ENCODE data around the gene C14orf93.

Gene C14orf93
- total RNA-seq: 10.3 to 13.9 reads per million in 2 donors

GRCh38 chr14:23009939-23010726 lies at the start of gene C14orf93:
Gene C14orf93, minus strand, starts transcription at chr14:23010143. Its CDS starts 11,120 bp downstream, at chr14:22999023.
- DNase-seq: peak; percentile 53 to 89 (median 70)

GRCh38 chr14:23058654-23059504 lies 48.9 kb upstream of the C14orf93 start:
- DNase-seq: no peak

DNA sequence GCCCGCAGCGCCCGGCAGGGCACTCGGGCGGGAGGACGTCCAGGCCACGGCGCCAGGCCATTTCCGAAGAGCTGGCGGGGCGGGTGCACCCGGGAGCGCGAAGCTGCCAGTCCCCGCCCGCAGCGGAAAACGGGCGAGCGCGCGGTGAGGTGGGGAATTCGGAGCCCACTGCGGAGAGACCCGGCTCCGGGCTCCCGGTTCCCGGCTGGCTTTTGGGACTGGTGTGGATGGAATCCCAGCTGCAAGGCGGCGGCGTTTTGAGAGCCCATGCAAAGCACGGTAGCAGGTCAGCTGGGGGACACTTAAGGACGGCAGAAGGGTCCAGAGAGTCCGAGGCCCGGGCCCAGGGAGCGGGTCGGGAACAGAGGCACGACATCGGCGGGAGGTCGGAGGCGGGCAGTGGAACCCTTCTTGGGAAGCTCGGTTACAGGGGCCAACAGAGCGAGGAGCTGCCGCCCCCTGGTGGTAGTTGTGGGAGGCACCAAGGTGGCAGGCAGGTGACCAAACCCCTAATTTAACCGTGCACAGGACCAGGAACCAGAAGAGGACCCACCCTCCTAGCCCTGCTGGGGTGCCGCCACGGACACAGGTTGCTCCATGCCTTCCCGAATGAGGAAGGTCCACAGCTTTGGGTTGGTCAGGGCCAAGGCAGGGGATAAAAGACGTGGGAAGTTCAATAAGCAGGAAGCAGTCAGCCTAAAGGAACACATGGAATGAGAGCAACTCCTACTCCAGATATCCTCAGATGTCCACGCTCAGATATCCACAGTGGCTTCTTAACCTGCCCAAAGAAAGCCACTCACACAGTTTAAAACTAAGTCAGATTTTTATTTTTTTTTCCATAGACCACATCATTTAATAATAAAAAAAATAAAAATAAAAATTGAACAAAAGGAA lies 48.1 kb upstream of the C14orf93 start:
- peak; percentile 68 to 82 (median 79) for DNase-seq

- DNase-seq: peak; percentile 41 to 80 (median 48)
These were observed 47.2 kb upstream of the C14orf93 start, which contains the start of gene CDH24 for GRCh38 chr14:23056956-23057756. Gene CDH24, minus strand, starts transcription at chr14:23057520. Its CDS starts 1,787 bp downstream, at chr14:23055733.

DNA sequence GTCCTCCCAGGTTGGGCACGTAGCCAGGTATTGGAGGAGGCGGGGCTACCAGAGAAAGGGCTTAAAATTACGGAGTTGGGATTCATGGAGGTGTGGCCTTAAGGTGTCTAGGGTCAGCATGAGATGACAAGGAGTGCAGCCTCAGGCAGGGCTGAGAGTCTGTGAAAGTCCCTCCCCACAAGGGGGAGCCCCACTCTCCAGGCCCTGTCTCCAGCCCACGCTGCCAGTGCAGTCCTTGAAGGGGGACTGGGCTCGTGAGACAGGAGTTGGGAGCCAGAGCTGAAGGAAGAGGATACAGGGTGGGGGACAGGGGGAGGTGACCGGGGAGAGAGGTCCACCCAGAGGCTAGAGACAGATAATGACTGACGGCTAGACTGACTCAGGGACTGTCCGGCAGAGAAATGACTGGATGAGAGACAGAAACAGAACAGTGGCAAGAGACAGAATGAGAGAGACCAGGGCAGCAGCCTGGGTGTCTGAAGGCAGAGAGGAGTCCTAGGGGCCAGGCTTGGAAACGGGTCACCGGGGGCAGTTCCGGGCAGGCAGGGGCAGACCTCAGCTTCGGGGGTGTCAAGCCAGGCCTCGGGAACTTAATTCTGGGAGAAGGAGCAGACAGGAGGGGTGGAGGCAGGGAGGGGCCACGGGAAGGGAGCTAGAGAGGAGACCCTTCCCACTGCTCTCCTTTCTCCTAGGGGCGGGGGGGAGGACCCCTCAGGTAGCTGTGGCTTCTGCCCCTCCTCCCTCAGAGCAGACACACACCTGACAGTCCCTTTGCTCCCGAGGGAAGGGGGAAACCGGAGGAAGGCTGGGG lies 46.4 kb upstream of the C14orf93 start:
- peak; percentile 39 to 64 (median 57) for DNase-seq

DNA sequence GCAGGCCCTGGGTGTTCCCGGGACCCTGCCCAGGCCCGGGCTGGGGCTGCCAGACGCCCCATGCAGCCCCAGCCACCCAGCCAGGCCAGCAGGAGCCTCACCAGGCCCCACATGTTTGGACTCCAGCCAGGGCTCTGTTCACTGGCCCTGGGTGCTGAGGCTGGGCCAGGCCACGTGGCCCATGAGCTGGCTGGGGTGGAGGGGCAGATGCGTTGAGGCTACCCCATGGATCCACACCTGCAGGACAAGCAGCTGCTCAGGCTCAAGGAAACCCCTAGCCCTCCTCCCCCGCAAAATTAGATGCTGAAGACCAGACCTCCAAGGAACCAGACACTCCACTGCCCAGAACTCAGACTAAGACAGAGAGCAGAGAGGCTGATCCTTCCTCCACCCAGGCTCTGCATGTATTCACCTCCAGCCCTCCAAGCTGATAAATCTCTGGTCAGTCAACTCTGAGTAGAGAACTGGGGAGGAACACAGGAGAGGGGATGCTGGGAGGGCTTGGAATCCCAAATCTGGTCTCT lies 45.7 kb upstream of the C14orf93 start:
- DNase-seq: no peak

- no peak for DNase-seq
These were observed 45.2 kb upstream of the C14orf93 start for GRCh38 chr14:23055147-23055550.

GRCh38 chr14:23054000-23054811 lies 44.3 kb upstream of the C14orf93 start:
- peak in 1 of 5 experiments; percentile 20 for DNase-seq

DNA sequence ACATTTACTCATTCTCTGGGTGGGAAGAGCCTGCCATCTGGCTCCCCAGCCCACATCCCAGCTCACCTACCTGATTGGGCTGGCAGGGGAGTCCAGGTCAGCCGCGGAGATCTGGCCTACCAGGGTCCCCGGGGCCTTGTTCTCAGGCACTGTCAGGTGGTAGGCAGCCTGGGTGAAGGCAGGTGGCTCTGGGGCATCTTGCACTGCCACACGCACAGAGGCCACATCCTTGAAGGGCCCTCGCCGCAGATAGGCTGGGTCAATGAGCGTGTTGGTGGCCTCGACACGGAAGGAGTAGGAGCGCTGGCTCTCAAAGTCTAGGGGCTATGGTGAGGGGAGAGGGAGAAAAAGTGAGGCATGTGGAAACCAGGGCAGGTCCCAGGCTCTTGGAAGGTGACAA lies 43.5 kb upstream of the C14orf93 start:
- no peak for DNase-seq

DNA sequence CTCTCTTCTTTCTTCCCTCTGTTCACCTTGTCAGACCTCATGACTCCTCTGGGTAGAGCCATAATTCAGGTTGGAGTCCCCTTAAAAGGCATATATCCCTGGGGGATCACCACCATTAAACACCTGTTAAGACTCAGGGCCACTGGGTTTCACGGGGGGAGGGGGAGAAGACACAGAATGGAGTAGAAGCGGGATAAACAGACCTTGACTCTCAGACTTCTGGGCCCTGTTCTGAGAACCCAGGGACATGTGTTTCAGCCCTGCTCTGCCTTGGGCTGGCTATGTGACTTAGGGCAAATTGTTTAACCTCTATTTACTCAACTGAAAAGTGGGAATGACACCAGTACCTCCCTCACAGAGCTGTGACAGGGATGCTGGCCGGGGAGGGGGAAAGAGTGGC lies 42.7 kb upstream of the C14orf93 start:
- no peak for DNase-seq

DNA sequence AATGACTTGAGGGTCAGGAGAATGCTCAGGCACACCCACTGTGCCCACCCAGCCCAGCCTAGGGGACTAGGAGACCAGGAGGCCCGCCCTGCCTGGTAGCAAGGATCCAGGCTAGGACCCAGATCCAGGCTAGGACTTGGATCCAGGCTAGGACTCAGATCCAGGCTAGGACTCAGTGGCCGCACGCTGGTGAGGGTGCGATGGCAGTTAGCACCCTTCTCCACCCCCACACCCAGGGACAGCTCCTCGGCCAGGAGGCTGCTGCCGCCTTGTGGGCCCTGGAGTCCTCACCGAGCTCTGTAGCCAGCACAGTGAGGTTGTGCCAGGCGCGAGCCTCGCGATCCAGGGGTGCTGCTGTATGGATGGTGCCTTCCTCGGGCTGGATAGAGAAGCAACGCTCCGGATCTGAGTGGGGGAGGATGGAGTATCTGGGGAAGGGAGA lies 42.3 kb upstream of the C14orf93 start:
- DNase-seq: no peak

- DNase-seq: no peak
These were observed 41.5 kb upstream of the C14orf93 start for GRCh38 chr14:23051141-23052057.

DNA sequence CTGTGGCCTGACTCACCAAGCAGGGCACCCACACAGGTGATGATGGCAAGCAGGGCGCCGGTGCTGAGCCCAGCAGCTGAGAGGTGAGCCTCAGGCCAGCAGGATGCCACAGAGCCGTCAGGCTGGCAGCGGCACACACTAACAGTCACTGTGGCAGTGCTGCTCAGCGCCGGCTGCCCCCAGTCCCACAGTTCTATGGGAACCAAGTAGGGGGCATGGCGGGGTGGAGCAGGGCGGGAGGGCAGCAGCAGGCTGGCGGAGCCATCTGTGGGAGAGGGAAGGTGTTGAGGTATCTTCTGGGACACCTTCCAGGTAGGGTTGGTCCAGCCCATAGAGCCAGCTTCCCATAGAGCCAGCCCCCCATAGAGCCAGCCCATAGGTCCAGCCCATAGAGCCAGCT lies 39.1 kb upstream of the C14orf93 start:
- DNase-seq: no peak

DNA sequence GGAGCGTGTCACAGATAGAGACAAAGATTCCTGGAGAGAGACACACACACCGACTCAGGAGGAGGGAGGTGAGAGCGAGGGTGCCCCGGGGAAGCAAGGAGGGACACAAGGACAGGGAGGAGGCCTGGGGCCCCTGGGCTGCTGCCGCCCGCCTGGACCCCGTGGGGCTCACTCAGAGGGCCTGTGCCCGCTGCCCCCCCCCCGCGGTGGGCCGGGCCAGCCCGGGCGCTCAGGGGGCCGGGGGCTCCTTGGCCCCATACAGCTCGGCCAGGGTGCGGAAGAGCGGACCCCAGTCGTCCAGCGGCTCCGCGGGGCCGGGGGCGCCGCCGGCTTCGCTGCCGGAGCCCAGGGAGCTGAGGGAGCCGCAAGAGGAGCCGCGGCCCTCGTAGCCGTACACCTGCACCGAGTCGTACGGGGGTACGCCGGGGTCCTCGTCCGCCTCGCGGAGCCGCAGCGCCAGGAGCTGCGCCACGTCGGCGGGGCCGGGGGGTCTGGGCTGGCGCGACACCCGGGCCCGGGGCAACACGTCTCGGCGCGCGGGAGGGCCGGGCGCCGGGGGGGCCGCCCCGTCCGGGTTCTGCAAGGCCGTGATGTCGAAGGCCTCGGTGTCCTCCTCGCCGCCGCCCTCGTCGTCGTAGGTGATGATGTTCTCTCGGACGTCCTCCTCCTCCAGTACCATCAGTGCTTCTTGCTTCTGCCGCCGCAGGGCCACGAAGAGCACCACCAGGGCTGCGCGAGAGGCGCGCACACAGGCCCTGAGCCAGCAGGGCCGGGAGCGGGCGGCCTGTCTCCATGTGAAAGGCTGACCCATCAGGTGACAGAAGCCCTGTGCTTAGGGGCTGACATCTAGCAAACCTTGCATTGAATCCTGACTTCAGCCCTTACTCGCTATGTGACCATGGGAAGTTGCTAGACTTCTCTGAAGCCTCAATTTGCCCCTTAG lies 38.1 kb upstream of the C14orf93 start:
- DNase-seq: no peak

DNA sequence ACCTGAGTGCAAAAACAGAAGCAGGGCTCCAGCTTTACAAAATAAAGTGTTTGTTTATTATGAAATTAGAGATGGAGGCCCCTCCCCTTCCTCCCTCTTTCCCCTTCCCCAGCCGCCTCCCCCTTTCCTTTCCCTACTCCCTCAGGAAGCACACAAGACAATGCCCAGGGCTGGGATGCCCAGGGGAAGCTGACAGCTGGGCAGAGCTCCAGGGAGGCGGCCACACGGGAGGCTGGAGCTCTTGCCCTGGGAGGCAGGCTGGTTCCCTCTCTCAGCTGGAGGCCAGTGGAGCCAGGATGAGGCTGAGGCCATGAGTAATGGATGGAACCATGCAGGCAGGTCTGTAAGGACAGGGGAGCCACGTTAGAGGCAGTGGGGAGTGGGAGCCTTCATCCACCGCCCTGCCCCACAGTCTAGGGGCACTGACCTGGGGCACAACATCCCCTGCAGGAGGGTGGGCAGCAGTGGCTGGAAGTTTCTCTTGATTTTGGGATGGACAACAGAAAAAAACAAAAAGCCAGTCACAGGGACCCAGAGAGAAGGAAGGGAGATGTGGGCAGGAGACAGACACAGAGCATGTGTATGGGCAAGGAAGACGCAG lies 37.2 kb upstream of the C14orf93 start:
- DNase-seq: no peak
